Myocyte (in vitro differentiated cells): ENCODE measurements around the gene SCAF11. TPM values are rescaled to one million over a fixed set of nuclear protein-coding genes. Genes with fewer than 3 reads are reported as not detected.
A peak's percentile ranks its signal among the peaks of the same experiment; 100 is the strongest.
"Not testable (repeated sequence)": the region's sequence is repeated elsewhere in the genome, so short reads cannot be mapped to it uniquely, and the experiment has no call there.

ENCODE experiments used
- DNase-seq: peaks from one replicate; pipeline ENCODE4 v3.0.0-alpha.2; 2012; ENCODE audit warnings: low read depth
- polyA plus RNA-seq: library from polyadenylated mRNA; unstranded; fragments of >200 nt; gene quantifications from one replicate; pipeline ENCODE4 v1.2.1, GENCODE V29; 2012; ENCODE audit warnings: missing spikeins
- total RNA-seq: library from RNA; depleted of rRNA; stranded (reverse); fragments of >200 nt; gene quantifications from 2 replicates; pipeline ENCODE4 v1.2.3, GENCODE V29; 2014

The SCAF11 gene
- total RNA-seq, result 106 and 120 TPM in 2 replicates
- 31.4 TPM for polyA plus RNA-seq

- peak; percentile 100 for DNase-seq
Measured at GRCh38 chr12:45990468-45991283, at the start of gene SCAF11. SCAF11 (minus strand) TSS chr12:45990574; CDS start chr12:45964167, 26,407 bp downstream.

- not testable (repeated sequence) for DNase-seq
Measured at GRCh38 chr12:46037066-46037465, 46.7 kb upstream of the SCAF11 start.

- no peak for DNase-seq
Measured at GRCh38 chr12:46027172-46027571, 36.8 kb upstream of the SCAF11 start.

- DNase-seq, result no peak
Measured at GRCh38 chr12:46024099-46024498, 33.7 kb upstream of the SCAF11 start.

- DNase-seq, result no peak
Measured at GRCh38 chr12:46020768-46021167, 30.4 kb upstream of the SCAF11 start.

DNA sequence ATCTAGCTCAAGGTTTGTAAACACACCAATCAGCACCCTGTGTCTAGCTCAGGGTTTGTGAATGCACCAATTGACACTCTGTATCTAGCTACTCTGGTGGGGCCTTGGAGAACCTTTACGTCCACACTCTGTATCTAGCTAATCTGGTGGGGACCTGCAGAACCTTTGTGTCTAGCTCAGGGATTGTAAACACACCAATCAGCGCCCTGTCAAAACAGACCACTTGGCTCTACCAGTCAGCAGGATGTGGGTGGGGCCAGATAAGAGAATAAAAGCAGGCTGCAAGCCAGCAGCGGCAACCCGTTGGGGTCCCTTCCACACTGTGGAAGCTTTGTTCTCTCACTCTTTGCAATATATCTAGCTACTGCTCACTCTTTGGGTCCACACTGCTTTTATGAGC, 28.3 kb upstream of the SCAF11 start:
- DNase-seq, result not testable (repeated sequence)

- DNase-seq, result not testable (repeated sequence)
Measured at GRCh38 chr12:46017866-46018375, 27.5 kb upstream of the SCAF11 start.

- no peak for DNase-seq
Measured at GRCh38 chr12:46005823-46006222, 15.4 kb upstream of the SCAF11 start.

DNA sequence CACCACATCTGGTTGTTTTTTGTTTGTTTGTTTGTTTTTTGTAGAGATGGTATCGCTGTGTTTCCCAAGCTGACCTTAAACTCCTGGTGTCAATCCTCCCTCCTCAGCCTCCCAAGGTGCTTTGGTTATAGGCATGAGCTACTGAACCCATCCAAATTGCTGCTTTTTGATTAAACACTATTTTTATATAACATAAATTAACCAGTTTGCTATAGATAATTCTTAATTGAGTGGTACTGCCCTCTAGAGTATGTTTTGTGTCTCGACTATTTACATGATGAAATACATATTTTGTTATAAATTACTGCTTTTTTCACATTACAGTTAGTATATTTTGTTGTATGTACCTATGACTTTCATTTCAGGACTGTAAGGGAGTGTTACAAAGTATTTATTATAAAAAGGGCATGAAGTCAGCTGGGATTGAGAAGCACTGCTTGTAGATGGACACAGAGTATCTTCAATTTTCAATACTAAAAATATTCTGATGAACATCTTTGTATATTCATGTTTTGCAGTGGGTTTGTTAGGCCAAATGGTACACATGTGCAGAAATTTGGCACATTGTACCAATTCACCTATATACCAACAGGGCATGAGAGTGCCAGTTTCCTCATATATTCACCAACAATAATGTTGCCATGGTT, 14.9 kb upstream of the SCAF11 start:
- no peak for DNase-seq

DNA sequence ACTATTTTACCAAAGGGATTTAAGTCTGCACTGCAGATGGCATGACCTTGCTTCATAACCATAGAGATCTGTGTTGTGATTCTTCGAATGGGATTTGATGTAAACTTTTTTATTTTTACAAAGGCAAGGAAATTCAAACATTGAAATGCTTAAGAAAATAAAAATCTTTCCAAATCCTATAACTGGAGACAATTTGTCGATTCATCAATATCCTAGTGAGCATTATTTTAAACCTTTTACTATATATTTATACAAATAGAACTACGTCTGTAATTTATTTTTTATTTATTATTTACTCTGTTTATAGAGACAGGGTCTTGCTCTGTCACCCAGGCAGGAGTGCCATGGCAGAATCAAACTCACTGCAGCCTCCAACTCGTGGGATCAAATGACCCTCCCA, 14.3 kb upstream of the SCAF11 start:
- no peak for DNase-seq

GRCh38 chr12:46000076-46000475, 9.7 kb upstream of the SCAF11 start:
- not testable (repeated sequence) for DNase-seq

DNA sequence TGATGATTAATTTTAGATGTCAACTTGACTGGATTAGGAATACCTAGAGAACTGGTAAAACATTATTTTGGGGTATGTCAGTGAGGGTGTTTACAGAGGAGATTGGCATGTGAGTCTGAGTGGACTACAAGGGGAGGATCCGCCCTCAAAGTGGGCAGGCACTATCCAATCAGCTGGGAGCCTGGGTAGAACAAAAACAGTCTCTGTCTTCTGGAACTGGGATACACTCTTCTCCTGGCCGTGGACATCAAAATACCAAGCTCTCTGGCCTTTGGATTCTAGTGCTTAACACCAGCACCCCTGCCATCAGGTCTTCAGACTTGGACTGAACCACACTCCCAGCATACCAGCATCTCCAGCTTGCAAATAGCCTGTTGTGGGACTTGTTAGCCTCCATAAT, 4.4 kb upstream of the SCAF11 start:
- DNase-seq, result peak; percentile 13

GRCh38 chr12:45991284-45992249, 1.2 kb upstream of the SCAF11 start:
- DNase-seq, result peak; percentile 76

- DNase-seq, result peak; percentile 82
Measured at GRCh38 chr12:45989721-45990467, 480 bp downstream of the SCAF11 start.

DNA sequence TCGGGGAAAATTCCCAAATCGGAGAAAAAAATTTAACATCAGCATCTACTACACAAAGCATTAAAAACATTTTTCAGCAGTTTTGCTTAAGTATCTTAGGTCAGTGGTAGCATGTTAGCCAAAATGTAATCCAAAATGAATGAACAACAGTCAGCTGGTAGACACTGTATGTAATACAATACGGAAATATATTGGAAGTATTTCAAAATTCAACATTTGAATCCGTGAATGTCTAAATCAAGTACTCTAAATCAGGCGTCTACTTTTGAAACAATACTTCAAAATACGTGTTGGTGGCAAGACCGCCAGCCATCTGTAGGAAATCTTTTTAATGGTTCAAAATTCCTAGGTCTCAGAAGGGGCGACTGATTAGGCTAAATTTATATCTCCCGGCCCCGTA, 1.1 kb downstream of the SCAF11 start:
- no peak for DNase-seq

DNA sequence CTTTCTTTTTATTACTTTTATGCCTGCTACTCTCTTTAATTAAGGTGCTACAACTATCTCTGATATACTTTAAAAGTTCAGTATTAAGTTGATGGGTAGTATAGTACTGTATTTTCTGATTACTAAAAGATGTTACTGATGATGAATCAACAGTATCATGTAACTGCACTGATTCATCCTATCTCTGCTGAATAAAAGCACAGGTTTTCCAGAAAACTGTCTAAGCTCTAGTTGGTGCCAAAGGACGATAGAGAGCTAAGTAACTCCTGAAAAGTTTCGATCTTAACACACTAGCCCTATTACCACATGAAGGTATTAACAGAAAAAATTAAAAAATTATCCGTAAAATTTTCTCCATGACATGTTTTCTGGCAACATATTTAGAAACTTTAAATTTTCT, 2.1 kb downstream of the SCAF11 start:
- no peak for DNase-seq

DNA sequence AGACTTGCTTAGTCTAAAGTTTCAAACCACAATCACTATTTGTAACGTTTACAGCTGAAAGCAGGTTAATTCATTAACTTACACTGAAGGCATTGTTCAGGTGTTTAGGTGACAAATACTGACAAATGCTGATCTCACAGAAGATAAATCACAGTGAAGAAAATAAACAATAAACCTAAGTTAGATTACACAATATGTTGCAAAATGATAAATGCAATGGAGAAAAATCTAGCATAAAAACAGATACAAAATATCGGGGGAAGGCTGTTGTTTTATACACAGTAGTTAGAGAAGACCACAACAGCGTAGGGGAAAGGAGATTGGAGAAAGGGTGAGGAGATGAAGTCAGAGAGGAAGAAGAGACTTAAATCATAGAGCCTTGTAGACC, 3.0 kb downstream of the SCAF11 start:
- DNase-seq, result no peak

DNA sequence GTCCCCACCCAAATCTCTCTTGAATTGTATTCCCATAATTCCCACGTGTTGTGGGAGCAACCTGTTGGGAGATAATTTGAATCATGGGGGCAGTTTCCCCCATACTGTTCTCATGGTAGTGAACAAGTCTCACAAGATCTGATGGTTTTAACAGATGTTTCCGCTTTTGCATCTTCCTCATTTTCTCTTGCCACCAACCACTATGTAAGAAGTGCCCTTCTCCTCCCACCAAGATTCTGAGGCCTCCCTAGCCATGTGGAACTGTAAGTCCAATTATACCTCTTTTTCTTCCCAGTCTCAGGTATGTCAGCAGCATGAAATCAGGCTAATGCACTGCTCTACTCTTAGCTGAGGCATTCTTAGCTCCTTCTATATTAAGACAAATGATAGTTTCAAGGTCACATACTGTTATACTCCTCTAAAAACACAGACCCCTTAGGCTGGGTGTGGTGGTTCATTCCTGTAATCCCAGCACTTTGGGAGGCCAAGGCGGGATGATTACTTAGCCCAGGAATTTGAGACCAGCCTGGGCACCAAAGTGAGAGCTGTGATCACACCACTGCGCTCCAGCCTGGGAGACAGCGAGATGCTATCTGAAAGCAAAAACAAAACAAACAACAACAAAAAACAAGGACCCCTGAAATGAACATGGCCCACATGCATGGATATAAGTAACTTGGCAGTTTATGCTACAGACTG, 3.6 kb downstream of the SCAF11 start:
- peak; percentile 26 for DNase-seq

DNA sequence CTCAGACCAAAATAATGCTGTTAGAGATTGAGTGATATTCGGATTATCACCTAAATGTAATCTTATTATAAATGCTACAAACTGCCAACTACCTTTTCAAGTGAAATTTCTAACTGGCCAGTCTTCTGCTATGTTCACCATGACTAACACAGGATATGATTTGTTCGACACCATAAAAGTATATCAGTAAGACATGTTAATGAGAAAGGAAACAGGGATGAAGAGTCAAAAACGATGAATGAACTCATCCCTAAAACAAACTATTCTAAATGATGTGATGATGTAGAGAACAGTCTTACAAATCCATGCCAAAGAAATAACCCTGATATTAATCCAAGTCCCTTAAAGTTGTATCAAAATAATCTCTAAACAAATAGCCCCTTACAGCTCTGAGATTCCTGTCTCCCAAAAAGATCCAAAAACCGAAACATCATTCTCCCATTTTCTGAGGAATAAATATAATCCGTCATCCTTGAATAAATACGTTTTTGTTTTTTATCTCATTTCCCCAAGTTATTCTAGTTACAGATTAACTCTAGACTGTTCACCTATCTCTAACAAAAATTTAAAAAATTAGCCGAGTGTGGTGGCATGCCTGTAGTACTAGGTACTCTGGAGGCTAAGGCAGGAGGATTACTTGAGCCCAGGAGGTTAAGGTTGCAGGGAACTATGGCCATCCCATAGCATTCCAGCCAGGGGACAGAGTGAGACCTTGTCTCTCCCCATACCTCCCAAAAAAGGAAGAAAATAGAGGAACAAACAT, 9.1 kb downstream of the SCAF11 start:
- DNase-seq, result no peak
